Measurements from ENCODE around the gene DHRS13.

GRCh38 chr17:28857905-28858800, 44.7 kb downstream of the DHRS13 start:
- TF ChIP-seq CTCF (IDR thresholded peaks at IDR 0.05), result no peak
- TF ChIP-seq POLR2A (IDR thresholded peaks at IDR 0.05), result no peak
